AML-193 (cell line): ENCODE results near the gene UBAP2L.
A peak's percentile ranks its signal among the peaks of the same experiment; 100 is the strongest.
"Not testable (repeated sequence)": the region's sequence is repeated elsewhere in the genome, so short reads cannot be mapped to it uniquely, and the experiment has no call there.

Experiments
- DNase-seq, 2 experiments: peaks; one replicate each; lab custom pipeline; 2025; lab: John Stamatoyannopoulos, UW

The UBAP2L gene

DNA sequence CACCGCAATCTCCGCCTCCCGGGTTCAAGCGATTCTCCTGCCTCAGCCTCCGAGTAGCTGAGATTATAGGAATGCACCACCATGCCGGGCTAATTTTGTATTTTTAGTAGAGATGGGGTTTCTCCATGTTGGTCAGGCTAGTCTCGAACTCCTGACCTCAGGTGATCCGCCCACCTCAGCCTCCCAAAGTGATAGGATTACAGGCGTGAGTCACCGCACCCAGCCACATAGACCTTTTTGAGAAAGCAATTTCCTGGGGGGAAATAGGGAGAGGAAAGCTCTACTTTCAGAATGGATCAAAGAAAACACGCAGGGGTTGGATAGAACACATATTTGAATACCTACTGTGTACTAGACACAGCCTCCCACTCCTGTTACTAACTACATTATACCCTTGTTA is 15.0 kb upstream of the UBAP2L start:
- not testable (repeated sequence) for DNase-seq

DNA sequence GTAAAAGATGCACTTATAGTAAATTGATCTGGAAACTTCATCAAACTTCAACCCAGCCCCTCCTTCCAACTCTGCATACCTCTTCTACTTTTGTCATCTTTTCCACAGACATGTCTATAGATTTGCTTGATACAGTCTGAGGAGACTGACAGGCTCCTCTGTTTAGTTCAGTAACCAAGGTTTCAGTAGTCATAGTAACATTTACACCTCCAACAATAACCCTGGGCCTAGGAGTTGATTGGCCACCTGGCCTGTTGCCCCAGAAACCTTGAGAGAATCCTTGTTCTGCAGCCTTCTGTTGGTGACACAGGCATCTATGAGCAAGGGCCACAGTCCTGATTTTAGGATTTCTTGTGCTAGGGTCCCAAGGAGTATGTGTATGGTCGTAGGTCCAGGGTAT is 14.6 kb upstream of the UBAP2L start, which contains the start of gene CFAP141:
TSS of gene CFAP141 (minus strand) at position 138 of the 400 bp plus-strand sequence. CDS start at position 112, 26 bp downstream.
- DNase-seq: no peak

DNA sequence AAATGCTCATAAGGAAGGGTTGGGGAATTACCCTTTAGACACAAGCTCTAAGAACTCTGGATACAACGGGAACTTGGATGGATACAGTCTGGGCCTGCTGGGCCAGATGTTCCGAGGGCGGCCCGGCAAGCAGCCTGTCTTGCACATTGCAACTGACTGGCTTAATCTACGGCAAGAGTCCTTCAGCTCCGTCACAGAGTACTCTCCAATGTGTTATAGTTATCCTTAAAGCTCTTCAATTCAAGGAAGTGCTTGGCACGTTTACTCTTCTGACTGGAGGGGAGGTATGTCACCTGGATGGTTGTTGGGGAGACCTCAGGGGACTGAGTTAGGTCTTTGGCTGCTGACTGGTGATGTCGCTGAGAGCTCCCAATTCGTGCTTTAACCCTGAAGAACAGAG is 13.5 kb upstream of the UBAP2L start:
- DNase-seq: no peak

DNA sequence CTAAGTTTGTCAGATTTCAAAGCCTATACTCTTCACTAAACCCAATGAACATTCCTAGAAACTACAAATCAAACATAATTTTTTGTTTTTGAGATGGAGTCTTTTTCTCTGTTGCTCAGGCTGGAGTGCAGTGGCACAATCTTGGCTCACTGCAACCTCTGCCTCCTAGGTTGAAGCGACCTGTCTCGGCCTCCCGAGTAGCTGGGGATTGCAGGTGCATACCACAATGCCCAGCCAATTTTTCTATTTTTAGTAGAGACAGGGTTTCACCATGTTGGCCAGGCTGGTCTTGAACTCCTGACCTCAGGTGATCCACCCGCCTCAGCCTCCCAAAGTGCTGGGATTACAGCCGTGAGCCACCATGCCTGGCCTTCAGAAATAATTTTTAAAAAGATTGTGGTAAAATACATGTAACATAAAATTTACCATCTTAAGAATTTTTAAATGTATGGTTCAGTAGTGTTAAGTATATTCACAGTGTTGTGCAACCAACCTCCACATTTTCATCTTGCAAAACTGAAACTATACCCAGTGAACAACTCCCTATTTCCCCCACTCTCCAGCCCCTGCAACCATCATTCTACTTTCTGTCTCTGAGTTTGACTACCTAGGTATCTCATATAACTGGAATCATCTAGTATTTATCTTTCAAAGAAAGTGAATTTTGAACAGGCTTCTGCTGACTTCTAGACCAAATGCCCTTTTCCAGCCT is 11.9 kb upstream of the UBAP2L start:
- DNase-seq: peak; percentile 15 to 24

DNA sequence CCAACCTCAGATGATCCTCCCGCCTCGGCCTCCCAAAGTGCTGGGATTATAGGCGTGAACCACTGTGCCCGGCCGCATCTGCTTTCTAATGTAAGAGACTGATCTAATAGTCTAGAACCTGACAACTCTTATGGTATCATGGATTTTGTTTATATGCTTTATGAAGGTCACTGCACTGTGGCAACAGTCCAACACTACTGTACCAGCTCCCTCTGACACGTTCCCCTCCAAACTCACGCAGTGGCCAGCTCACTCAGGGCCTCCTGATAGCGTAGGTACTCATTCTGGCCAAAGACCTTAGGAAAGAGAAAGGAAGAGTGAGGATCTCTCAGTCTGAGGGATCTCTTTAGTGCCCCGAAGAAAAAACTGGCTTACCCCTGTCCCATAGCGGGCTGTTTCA is 8.7 kb upstream of the UBAP2L start:
- no peak for DNase-seq

DNA sequence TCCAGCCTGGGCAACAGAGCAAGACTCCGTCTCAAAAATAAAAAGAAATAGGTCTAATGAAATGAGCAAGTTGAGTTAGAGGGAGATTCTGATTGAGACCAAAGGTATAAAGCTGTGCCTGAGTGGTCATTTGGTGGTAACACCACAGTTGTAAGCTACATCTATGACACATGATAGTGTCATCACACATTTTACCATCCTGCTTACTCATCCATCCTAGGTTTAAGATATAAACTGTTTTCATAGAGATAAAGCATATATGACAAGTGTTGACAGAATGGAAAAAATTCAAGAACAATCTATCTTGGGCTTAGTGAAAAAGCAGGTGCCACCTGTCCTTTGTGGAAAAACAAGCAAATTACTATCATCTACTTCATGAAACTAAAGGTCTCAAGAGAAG is 7.5 kb upstream of the UBAP2L start:
- no peak for DNase-seq

DNA sequence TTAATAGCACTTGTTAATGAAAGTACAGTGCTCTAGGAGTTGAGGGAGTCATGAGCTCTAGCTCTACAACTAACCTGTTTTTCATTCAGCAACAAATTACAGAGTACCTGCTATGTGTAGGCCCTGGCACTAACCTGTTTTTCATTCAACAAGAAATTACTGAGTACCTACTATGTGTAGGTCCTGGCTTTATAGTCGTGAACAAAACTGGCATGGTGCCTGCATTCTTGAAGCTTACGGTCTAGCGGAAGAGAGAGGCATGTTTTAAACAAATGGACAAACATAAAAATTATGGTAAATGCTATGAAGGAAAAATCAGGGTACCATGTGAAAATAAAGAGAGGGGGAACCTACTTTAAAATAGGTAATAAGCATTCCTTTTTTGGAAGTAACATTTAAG is 2.2 kb upstream of the UBAP2L start:
- no peak for DNase-seq

DNA sequence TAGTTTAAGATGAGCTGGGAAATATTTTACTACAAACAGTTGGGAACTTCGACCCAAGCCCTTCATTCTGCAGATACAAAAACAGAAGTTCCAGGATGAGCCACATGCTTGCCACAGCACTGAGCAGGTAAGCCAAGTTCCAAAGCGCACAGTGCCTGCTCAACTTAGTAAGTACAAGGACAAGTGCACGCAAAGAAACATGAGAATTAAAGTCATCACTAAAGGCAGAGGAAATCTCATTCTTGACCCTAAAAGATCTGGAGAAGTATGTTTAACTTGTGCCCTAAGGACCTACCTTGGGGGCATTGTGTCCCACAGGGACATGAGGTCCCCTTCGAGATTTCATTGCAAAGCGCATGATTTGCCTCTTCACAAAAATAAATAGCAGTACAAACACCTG is 1.2 kb upstream of the UBAP2L start:
- peak; percentile 27 to 42 for DNase-seq

DNA sequence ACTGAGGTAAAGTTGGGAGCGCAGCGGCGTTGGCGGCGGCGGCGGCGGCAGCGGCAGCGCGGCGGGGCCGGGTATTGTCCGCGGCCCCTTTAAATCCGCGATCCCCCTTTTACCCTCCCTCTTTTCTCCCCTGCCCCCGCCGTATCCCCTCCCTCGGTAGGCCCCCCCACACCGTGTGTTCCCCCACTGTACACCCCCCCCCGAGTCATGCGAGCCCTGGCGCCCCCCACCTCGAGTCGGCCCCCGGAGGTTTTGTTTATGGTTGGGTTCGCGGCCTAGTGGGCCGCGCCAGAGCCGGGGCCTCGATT is 169 bp downstream of the UBAP2L start:
- DNase-seq: no peak

DNA sequence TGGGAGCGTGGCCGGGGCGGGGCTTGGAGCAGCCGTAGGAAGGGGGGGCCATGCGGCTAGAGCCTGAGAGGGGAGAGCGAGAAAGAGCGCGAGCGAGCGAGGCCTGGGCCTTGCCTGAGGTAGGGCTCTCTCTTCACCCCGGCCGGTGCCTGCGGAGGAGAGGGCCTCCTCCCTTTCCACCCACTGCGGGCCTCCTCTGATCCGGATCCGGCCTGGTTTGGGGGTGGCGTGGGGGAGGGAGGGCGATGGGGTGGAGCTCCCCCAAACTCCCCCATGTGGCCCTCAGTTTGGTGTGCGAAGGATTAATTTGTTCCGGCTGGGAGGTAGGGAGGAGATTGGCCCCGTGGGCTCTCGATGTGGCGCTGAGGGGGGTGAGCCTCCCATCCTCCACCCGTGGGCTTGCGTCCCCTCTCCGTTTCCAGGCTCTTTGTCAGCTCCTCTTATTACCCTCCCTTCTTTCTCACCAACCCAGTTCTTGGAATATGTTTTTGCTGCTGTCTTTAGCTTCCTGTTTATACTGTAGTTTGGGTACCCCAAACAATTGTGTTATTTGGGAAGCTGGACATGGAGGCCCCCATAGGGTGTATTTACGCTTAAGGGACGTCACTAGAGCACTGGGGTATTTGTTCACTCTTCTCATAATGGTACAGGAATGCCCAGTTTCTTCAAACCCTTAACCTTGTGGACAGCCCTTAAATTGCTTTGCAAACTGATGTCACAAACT is 685 bp downstream of the UBAP2L start:
- peak; percentile 47 to 52 for DNase-seq

DNA sequence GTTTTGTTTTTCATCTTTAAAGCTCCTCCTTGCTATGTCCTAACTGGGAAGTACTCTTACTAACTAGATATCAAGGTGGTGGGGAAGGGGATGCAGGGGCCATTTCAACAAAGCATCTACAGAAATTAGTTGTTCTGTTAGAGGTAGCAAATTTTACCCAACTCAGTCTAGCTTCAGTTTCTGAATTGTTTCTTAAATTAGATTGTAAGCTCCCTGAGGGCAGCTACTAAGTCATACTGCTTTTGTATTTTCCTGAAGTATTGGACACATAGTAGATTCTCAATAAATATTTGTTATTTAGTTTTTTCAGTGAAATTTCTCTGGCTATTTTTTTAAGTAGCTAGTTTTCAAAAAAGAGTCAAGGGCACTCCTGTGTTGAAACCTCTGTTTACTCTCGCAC is 1.8 kb downstream of the UBAP2L start:
- DNase-seq: no peak

DNA sequence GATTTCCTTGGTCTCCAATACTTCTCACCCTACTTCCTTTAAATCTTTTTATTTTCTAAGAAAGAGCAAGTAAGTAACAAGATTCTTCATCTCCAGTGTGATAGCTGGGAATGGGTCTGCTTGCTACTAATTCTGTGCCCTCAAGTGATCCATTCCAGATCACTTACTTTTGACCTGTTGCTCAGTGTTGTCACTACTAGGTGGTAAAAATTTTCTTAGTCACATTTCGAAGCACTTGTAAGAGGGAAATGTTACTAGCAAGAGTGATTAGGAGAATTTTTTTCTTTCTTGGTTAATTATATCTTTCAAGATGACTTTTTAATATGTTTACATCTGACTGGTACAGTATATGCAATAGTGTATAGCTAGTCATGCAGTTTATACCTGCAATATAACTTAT is 2.2 kb downstream of the UBAP2L start:
- DNase-seq: no peak

DNA sequence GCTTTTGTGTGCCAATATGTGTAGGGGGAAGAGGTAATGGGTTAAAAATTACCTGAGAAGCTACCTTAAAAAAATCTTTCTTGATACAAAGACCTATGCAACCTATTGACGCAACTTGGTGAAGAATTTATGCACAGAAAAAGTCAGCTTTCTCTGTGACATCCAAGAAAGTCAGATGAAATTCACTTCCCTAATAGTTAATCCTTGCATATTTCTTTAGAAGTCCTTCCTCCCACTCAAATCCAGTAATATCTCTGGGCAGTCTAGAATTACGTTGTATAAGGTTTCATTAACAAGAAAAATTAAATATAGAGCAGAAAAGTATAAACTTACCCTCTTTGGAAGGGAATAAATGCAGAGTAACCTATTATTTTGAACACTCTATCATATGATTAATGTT is 2.9 kb downstream of the UBAP2L start:
- no peak for DNase-seq

DNA sequence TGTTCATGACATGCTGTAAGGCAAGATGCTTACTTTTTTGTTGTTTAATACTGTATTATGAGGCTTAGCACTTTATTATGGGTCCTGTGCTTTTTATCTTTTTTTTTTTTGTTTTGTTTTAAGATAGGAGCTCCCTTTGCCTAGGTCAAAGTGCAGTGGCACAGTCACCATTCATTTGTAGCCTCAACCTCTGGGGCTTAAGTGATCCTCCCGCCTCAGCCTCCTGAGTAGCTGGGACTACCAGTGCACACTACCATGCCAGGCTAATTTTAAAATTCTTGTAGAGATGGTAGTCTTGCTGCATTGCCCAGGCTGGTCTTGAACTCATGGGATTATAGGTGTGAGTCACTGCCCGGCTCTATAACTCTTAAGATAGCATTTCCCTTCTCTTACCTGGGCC is 4.6 kb downstream of the UBAP2L start:
- no peak for DNase-seq

DNA sequence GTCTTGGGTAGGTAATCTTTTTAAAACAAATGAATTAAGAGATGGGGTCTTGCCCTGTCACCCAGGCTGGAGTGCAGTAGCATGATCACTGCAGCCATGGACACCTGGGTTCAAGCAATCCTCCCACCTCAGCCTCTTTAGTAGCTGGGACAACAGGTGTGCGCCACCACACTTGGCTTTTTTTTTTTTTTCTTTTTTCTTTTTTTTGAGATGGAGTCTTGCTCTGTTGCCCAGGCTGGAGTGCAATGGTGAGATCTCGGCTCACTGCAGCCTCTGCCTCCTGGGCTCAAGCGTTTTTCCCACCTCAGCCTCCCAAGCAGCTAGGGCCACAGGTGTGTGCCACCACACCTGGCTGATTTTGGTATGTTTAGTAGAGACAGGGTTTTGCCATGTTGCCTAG is 10.4 kb downstream of the UBAP2L start:
- DNase-seq: not testable (repeated sequence)

DNA sequence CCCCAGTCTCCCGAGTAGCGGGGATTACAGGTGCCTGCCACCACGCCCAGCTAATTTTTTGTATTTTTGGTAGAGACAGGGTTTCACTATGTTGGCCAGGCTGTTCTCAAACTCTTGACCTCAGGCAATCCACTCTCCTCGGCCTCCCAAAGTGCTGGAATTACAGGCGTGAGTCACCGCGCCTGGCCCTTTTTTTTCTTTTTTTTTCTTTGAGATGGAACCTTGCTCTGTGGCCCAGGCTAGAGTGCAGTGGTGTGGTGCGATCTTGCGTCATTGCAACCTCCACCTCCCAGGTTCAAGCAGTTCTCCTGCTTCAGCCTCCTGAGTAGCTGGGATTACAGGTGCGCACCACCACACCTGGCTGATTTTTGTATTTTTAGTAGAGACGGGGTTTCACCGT is 12.4 kb downstream of the UBAP2L start:
- not testable (repeated sequence) for DNase-seq

DNA sequence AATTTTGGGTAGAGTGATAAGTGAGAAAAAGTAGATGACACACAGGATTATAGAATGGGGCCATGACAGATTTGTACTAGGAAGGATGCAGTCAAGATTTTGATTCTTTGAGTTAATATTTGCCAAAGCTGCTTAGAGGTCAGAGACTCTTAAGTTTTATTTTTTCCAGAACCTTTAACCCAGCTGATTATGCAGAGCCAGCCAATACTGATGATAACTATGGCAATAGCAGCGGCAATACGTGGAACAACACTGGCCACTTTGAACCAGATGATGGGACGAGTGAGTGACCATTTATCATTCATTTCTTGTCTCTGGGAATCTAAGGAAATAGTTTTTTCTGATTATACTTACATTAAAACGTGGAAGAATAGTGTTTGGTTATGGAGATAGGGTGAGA is 16.1 kb downstream of the UBAP2L start:
- DNase-seq: no peak

DNA sequence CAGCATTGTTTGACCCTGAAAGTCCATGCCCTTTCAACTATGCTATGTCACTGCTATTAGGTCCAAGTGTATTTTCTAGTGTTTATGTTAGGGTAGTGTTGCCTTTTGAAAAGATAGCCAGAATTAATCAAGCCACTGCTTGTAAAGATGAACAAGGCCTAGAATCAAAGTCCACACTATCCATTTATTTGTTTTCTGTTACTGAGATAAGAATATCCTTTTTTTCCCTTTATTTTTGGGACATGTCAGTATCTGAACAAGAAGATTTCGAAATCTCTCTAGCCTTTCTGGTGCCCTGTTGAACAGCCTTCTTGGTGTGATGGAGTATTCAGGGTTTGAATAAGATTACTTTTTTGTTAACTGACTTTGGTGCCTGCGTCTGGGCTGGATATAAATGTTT is 16.7 kb downstream of the UBAP2L start:
- no peak for DNase-seq

DNA sequence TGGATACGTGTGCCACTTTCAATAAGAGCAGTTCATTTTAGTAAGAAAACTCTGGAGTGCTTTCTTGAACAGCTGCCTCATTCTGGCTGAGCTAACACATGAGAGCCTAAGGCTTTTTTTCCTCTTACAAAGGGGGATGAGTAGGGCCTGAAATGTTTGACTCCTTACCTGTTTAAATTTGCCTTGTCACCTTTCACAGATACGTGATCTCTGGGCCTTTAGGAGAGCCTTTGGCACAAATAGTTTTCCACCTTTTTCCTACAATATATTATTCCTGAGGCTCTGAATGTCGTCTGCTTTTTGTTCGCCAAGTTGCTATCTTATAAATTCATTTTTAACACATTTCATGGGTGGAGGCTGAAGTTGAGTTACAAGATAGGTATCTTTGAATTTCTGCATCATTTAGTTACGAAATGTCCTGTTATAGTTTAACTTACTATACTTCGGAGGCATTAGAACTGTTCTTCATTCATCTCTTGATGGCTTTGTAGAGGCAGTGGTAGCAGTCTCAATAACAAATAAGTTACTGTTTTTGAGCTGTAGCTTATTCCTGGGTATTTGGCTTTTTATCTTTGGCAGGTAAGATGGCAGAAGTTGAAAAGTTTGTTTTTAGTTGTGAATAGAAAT is 17.2 kb downstream of the UBAP2L start:
- DNase-seq: no peak

DNA sequence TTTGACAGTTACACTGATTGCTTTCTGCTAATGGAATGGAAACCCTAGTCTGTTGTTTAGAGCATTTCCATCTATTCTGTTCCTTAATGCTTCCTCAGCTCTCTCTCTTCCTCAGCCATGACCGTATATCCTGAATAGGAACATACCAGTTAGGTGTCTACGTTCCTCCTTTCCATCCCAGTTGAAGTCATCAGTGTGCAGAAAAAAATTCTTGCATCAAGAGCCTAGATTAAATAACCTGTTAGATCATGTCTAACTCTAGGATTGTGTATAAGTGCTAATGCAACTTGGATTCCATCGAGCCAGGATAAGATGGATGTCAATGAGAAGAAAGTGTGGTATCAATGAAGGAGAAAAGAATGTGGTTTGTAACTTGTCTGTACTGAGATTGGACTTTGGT is 18.7 kb downstream of the UBAP2L start:
- DNase-seq: no peak

DNA sequence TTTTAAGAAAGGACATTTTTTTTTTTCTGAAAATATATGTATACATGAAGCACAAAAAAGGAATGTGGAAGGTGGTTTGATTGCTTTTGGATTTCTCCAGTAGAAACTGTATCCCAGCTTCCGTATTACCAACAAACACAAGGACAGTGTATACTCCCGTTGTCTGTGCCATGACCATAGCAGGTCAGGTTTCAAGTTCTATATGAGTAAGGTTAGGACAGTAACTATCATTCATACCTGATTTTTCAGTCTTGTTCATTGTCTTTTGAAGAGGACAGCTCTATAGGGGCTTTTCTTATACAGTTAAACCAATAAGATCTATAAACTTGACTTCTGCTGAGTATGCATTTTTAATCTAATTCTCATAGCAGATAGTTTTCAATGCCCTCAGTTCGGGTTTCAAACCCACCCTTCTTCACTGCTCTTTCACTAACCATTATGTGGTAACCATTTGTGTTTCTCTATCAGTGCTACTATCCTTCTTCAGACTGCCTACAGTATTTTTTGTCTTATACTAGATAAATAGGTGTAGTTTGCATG is 19.6 kb downstream of the UBAP2L start:
- no peak for DNase-seq

DNA sequence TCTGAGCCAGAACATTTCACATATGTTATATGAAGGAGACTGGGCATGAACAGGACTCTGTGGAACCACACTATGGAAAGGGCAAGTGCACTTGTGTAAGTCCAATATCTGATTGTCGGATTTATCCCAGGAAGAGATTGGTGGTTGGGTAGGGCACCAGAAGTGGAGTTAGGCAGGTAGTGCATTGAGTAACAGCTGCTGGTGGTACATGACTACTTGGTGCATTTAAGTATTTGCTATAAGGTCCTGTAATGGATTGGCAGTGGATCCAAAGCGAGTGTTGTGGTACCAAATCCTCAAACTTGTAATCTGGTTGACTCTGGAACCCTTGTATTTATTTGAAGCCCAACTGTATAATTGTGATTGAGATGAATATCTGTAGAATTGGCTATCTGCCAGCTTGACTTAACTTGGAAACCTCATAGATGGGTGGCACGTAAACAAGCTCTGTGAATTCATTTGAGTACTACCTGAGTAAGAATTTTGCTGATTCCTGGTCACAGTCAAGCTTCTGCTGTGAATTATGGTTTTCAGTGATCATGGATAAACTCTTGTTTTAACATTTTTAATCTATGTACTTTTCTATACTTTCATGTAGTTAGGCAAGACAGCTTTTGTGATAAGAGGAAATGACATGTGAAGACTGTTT is 21.1 kb downstream of the UBAP2L start:
- no peak for DNase-seq

DNA sequence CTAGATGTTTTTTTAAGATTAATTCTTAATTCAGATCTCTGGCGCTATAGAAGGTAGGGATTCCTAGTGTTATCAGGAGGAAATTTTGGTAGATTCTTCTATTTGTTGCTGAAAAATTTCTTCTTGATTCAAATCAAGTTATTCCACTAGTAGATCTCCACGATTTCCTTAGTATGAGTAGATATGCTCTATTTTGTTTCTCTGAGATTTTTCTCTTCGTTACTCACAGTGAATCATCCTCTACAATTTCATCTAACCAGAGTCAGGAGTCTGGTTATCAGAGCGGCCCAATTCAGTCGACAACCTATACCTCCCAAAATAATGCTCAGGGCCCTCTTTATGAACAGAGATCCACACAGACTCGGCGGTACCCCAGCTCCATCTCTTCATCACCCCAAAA is 32.9 kb downstream of the UBAP2L start:
- DNase-seq: no peak
